ENCODE measurements around the gene CYGB. TPM values are rescaled to one million over a fixed set of nuclear protein-coding genes. Genes with fewer than 3 reads are reported as not detected.

The CYGB gene
- total RNA-seq, 2 donors from 2014 or later: 7.0 to 13.8 TPM

DNA sequence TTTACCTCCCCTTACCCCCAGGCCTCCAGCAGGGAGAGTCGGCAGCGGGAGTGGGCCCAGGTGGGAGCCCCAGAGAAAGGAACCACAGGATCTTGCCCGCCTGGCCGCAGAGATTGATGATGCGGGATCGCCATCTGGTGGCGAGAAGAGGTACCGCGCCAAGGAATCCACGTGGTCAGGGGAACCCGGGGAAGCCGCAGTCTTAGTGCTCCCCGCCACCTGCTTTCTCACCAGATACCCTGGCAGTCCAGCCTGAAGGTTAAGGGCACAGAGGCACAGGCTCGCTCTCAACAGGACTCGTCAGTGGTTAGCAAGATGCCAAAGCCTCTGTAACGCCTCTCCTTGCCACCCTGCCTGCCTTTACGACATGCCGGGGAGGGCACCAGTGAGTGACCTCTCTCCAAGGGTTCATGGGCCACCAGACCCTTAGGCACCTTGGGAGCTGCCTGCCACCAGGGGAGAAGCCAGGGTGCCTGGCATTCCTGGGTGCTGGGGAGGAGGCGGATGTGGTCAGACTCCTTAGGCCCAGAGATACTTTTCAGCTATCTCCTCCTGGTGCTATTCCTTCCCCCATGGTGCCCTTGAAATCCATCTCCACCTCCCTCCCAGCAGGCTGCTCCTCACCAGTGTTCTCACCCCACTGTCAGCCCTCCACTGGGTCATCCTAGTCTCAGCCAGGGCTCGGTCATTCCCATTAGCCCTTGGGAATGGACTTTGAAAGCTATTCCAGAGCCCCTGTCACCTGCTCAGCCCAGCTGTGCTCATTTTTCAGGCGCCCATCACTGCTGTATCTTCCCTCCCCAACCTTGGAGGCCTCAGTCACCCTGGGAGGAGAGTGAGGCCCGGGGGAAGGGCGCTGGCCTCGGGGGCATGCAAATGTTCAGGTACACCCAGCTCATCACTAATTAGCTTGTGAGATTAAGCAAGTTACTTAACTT lies 30.8 kb downstream of the CYGB start:
- no peaks in the 10 kb centered on the region for H3K27me3 ChIP-seq (replicated peaks; ENCODE audit: insufficient read depth)
- no peaks in the 10 kb centered on the region for H3K9me3 ChIP-seq
- WGBS: 31% methylated on average over 24 of the region's 24 CpGs
- H3K4me1 ChIP-seq (replicated peaks): no peaks in the 10 kb centered on the region
- no peak overlapping the region for H3K4me3 ChIP-seq
- H3K36me3 ChIP-seq: no peaks in the 10 kb centered on the region
- intact Hi-C loops (cut with DNase I): loop anchor here (2.0 to 5.0 kb wide), 3 partner anchors 40 to 204 kb away; partner anchors contain the start of gene AANAT
- TF ChIP-seq, protein P1, sequence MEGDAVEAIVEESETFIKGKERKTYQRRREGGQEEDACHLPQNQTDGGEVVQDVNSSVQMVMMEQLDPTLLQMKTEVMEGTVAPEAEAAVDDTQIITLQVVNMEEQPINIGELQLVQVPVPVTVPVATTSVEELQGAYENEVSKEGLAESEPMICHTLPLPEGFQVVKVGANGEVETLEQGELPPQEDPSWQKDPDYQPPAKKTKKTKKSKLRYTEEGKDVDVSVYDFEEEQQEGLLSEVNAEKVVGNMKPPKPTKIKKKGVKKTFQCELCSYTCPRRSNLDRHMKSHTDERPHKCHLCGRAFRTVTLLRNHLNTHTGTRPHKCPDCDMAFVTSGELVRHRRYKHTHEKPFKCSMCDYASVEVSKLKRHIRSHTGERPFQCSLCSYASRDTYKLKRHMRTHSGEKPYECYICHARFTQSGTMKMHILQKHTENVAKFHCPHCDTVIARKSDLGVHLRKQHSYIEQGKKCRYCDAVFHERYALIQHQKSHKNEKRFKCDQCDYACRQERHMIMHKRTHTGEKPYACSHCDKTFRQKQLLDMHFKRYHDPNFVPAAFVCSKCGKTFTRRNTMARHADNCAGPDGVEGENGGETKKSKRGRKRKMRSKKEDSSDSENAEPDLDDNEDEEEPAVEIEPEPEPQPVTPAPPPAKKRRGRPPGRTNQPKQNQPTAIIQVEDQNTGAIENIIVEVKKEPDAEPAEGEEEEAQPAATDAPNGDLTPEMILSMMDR (IDR thresholded peaks at IDR 0.05): peak; percentile 88 to 98 (median 96)
- TF ChIP-seq POLR2AphosphoS5 (IDR thresholded peaks at IDR 0.05) (peak; percentile 48), POLR2A (IDR thresholded peaks at IDR 0.05) (no peak)
- H3K27ac ChIP-seq: no peak overlapping the region
- peak; percentile 75 for DNase-seq (ENCODE audit: low spot score)

DNA sequence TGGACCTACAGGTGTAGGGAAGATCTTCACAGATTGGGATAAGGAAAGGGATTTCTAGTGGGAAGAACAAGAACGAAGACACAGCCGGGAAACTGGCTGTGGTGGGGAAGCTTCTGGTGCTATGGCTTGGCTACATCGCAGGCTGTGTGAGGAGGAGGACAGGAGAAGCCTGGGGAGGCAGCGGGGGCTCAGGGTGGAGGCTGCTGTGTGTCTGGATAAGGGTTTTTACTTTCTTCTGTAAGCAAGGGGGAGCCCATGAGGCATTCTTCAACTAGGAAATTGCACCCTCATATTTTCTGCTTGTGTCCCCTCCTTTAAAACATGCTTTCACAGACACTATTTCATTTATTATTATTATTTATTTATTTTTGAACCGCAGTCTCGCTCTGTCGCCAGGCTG lies 33.4 kb downstream of the CYGB start:
- no peak overlapping the region for H3K4me3 ChIP-seq
- H3K9me3 ChIP-seq: no peaks in the 10 kb centered on the region
- no peak overlapping the region for H3K27ac ChIP-seq
- intact Hi-C loops (cut with DNase I): no loop called here
- WGBS: 64% methylated on average over 7 of the region's 7 CpGs
- TF ChIP-seq POLR2A (IDR thresholded peaks at IDR 0.05): no peak
- TF ChIP-seq, protein P1 (IDR thresholded peaks at IDR 0.05): no peak
- TF ChIP-seq POLR2AphosphoS5 (IDR thresholded peaks at IDR 0.05): no peak
- DNase-seq (ENCODE audit: low spot score): no peak
- no peaks in the 10 kb centered on the region for H3K27me3 ChIP-seq (replicated peaks; ENCODE audit: insufficient read depth)
- H3K36me3 ChIP-seq: no peaks in the 10 kb centered on the region
- H3K4me1 ChIP-seq (replicated peaks): no peaks in the 10 kb centered on the region

DNA sequence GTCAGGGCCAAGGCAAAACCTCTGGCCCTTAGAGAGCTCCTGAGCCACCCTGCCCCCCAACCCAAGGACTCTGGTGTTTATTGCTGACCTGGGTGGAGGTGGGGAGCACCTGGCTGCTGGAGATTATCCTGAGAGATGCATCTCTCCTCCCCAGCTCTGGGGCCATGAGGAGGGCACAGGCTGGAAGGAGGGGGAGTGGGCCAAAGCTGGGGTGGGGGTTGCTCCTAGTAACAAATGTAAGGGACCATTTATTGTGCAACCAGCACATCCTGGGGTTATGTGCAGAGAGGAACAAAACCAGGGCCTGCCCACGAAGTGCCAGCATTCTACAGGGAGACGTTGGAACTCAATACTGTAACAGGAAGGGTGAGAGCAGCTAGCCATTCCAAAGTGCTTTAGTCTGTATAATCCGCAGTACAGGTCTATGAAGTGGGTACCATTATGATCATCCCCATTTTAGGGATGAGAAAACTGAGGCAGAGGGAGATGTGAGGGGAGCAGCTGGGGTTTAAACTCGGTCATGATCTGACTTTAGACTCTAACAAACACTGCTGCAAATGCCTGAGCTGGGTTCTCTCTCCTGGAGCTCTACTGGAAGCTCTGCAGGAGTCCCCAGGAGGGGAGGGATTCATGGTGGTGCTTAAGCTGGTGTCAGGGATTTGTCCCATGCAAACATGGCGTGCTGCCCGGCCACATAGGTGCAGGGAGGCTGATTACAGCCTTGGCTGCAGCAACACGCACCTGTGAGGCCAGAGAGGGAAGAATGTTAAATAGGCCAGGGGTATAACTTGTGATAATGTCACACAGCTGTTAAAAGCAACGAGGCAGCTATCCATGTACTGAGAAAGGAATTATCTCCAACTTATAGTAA lies 34.9 kb downstream of the CYGB start:
- WGBS: 77% methylated on average over 8 of the region's 8 CpGs
- TF ChIP-seq, protein P1 (IDR thresholded peaks at IDR 0.05): no peak
- TF ChIP-seq POLR2AphosphoS5 (IDR thresholded peaks at IDR 0.05): no peak
- TF ChIP-seq POLR2A (IDR thresholded peaks at IDR 0.05): no peak
- H3K9me3 ChIP-seq: no peaks in the 10 kb centered on the region
- H3K27ac ChIP-seq: no peak overlapping the region
- no peak overlapping the region for H3K4me3 ChIP-seq
- H3K27me3 ChIP-seq (replicated peaks; ENCODE audit: insufficient read depth): no peaks in the 10 kb centered on the region
- DNase-seq (ENCODE audit: low spot score): no peak
- intact Hi-C loops (cut with DNase I): no loop called here
- H3K4me1 ChIP-seq (replicated peaks): peaks cover 8% of the 10 kb centered on the region
- H3K36me3 ChIP-seq: no peaks in the 10 kb centered on the region

DNA sequence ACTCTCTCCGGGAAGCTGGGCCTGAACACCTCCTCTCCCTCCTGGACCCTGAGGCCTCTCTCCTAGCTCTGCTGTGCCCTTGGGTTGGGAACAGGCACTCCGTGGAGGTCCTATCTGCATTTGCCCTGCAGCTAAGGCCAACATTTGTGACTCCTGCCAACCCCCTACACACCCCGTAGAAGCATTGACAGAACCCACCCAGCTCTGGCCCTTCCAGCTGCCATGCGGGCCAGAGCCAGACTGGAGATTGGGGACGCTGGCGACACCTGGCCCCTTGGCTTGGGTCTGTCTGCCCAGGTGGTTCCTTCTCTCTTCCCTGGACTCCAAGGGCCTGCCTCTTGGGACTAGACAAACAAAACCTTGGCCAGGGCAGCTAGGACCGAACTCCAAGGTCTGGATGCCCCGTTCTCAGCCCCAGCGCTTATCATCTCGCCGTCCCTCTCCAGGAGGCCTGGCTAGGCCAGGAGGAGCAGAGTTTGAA lies 35.6 kb downstream of the CYGB start:
- no peaks in the 10 kb centered on the region for H3K36me3 ChIP-seq
- H3K27ac ChIP-seq: peak overlapping the region; percentile 73 to 76
- no peak for DNase-seq (ENCODE audit: low spot score)
- H3K9me3 ChIP-seq: no peaks in the 10 kb centered on the region
- 79% methylated on average over 11 of the region's 11 CpGs for WGBS
- intact Hi-C loops (cut with DNase I): no loop called here
- TF ChIP-seq POLR2A (IDR thresholded peaks at IDR 0.05): no peak
- TF ChIP-seq POLR2AphosphoS5 (IDR thresholded peaks at IDR 0.05): no peak
- TF ChIP-seq, protein P1 (IDR thresholded peaks at IDR 0.05): no peak
- peak overlapping the region; percentile 56 to 65 for H3K4me3 ChIP-seq
- H3K27me3 ChIP-seq (replicated peaks; ENCODE audit: insufficient read depth): no peaks in the 10 kb centered on the region
- H3K4me1 ChIP-seq (replicated peaks): peaks cover 8% of the 10 kb centered on the region
